MM.1S (cell line): ENCODE data around the gene STX16.

Experiments
- DNase-seq: peaks from one replicate; pipeline ENCODE4 v3.0.0-alpha.2; 2015
- H2AFZ ChIP-seq: fragments of 300-600 bp; sonication (generic); 2 replicates; pipeline ENCODE4 v1.6.0; 2016; ENCODE audit warnings: antibody characterized with exemption, low read length
- H3F3A ChIP-seq: fragments of 300-600 bp; sonication (generic); 2 replicates; pipeline ENCODE4 v1.6.1; 2016; ENCODE audit warnings: mild to moderate bottlenecking, antibody characterized with exemption, low read length, moderate library complexity, mixed read lengths; ENCODE audit not compliant: insufficient read depth
- H3K27ac ChIP-seq: fragments of 300-600 bp; sonication (generic); 2 replicates; pipeline ENCODE4 v1.5.1; 2016; ENCODE audit warnings: mild to moderate bottlenecking, low read length
- H3K27me3 ChIP-seq: fragments of 300-600 bp; sonication (generic); replicated peaks from 2 replicates; pipeline ENCODE4 v1.6.0; 2016; ENCODE audit warnings: low read length; ENCODE audit not compliant: insufficient read depth
- H3K36me3 ChIP-seq: fragments of 300-600 bp; sonication (generic); replicated peaks from 2 replicates; pipeline ENCODE4 v1.6.1; 2016; ENCODE audit warnings: mild to moderate bottlenecking, low read length, mixed read lengths; ENCODE audit not compliant: insufficient read depth
- H3K4me1 ChIP-seq: fragments of 300-600 bp; sonication (generic); 2 replicates; pipeline ENCODE4 v1.6.1; 2016; ENCODE audit warnings: low read length, mixed read lengths
- H3K4me2 ChIP-seq: fragments of 300-600 bp; sonication (generic); 2 replicates; pipeline ENCODE4 v1.6.0; 2016; ENCODE audit warnings: low read depth, low read length
- H3K4me3 ChIP-seq: fragments of 300-600 bp; sonication (generic); 2 replicates; pipeline ENCODE4 v1.5.1; 2016; ENCODE audit warnings: low read length, mixed read lengths
- H3K79me2 ChIP-seq: fragments of 300-600 bp; sonication (generic); 2 replicates; pipeline ENCODE4 v1.6.1; 2016; ENCODE audit warnings: mixed run types, low read length, mixed read lengths
- H3K9ac ChIP-seq: fragments of 300-600 bp; sonication (generic); 2 replicates; pipeline ENCODE4 v1.6.1; 2016; ENCODE audit warnings: low read length, mixed read lengths
- H3K9me2 ChIP-seq: fragments of 300-600 bp; sonication (generic); replicated peaks from 2 replicates; pipeline ENCODE4 v1.6.1; 2016; ENCODE audit warnings: mild to moderate bottlenecking, low read length, mixed read lengths; ENCODE audit not compliant: insufficient read depth
- H3K9me3 ChIP-seq: fragments of 300-600 bp; sonication (generic); replicated peaks from 2 replicates; pipeline ENCODE4 v1.6.1; 2016; ENCODE audit warnings: mild to moderate bottlenecking, low read length, mixed read lengths; ENCODE audit not compliant: insufficient read depth
- H4K20me1 ChIP-seq: fragments of 300-600 bp; sonication (generic); 2 replicates; pipeline ENCODE4 v1.6.1; 2016; ENCODE audit warnings: mild to moderate bottlenecking, low read length, moderate library complexity, mixed read lengths; ENCODE audit not compliant: insufficient read depth
- CTCF ChIP-seq: fragments of 300-600 bp; sonication (generic); IDR thresholded peaks from 2 replicates; pipeline ENCODE4 v1.5.1; 2016; ENCODE audit warnings: antibody characterized with exemption, low read length, mixed read lengths
- EZH2 ChIP-seq: fragments of 300-600 bp; sonication (generic); optimal IDR thresholded peaks from 2 replicates; pipeline ENCODE3; 2017; ENCODE audit warnings: low read depth, mild to moderate bottlenecking, antibody characterized with exemption, low read length, mixed read lengths
- EZH2phosphoT487 ChIP-seq: fragments of 300-600 bp; sonication (generic); IDR thresholded peaks from 2 replicates; pipeline ENCODE4 v1.6.1; 2018; ENCODE audit warnings: antibody characterized with exemption, low read length

The STX16 gene

DNA sequence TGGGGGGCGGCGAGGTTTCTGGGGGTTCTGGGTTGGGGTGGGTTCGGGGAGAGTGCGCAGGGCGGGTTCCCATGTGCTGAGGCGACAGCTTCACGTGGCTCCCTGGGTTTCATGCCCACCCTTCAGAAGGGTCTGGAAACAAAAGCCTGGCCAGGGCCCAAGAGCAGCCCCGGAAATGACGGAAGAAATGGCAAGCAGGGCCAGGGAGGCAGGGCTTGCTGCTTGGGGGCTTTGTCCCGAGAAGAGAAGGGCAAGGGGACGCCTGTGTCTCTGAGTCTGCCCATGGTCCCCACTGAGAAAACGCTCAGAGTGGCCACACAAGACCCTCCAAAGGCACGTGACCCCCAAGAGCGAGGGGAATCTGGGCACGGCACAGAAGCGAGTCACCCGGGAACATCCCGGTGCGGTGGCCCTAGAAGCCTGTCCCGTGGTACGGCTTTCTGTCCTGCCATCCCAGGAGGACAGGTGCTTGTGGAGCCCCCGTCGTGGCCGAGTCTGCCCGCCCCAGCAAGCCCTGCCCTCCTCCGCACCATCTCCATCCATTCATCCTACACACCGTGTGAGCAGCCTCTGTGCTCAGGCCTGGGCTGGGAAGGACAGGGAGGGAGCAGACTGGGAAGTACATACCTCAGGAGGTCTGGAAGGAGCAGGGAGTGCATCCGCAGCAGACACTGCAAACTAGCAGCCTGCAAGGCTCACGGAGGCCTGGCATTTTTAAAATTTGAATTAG lies 50.5 kb downstream of the STX16 start:
- no peak overlapping the region for H3K4me2 ChIP-seq
- no peak overlapping the region for H3K4me3 ChIP-seq
- no peak overlapping the region for H2AFZ ChIP-seq
- no peak overlapping the region for H3K9ac ChIP-seq
- H3K9me2 ChIP-seq, result no peaks in the 10 kb centered on the region
- no peak for DNase-seq
- no peaks in the 10 kb centered on the region for H3F3A ChIP-seq
- no peaks in the 10 kb centered on the region for H3K9me3 ChIP-seq
- H4K20me1 ChIP-seq, result no peaks in the 10 kb centered on the region
- H3K36me3 ChIP-seq, result no peaks in the 10 kb centered on the region
- no peaks in the 10 kb centered on the region for H3K27me3 ChIP-seq
- no peak for TF ChIP-seq EZH2
- TF ChIP-seq CTCF, result no peak
- TF ChIP-seq EZH2phosphoT487, result no peak
- no peaks in the 10 kb centered on the region for H3K4me1 ChIP-seq
- H3K27ac ChIP-seq, result no peak overlapping the region
- no peaks in the 10 kb centered on the region for H3K79me2 ChIP-seq

- Histone ChIP-seq H3K9me3 (no peaks in the 10 kb centered on the region), H2AFZ (no peak overlapping the region), H3K4me3 (no peak overlapping the region), H3K4me2 (no peak overlapping the region), H4K20me1 (no peaks in the 10 kb centered on the region), H3K9me2 (no peaks in the 10 kb centered on the region), H3K79me2 (no peaks in the 10 kb centered on the region), H3F3A (no peaks in the 10 kb centered on the region), H3K4me1 (no peaks in the 10 kb centered on the region), H3K9ac (no peak overlapping the region), H3K27ac (no peak overlapping the region), H3K36me3 (no peaks in the 10 kb centered on the region), H3K27me3 (no peaks in the 10 kb centered on the region)
- no peak for TF ChIP-seq EZH2phosphoT487
- TF ChIP-seq EZH2, result no peak
- TF ChIP-seq CTCF, result no peak
- DNase-seq, result no peak
Measured at GRCh38 chr20:58702161-58702510, 51.1 kb downstream of the STX16 start.

- Histone ChIP-seq H3F3A (no peaks in the 10 kb centered on the region), H3K9ac (no peak overlapping the region), H3K36me3 (no peaks in the 10 kb centered on the region), H3K27ac (no peak overlapping the region), H2AFZ (no peak overlapping the region), H3K9me3 (no peaks in the 10 kb centered on the region), H4K20me1 (no peaks in the 10 kb centered on the region), H3K4me3 (no peak overlapping the region), H3K4me1 (no peaks in the 10 kb centered on the region), H3K27me3 (no peaks in the 10 kb centered on the region), H3K4me2 (no peak overlapping the region), H3K79me2 (no peaks in the 10 kb centered on the region), H3K9me2 (no peaks in the 10 kb centered on the region)
- no peak for DNase-seq
- TF ChIP-seq EZH2phosphoT487 (no peak), CTCF (peak; percentile 33), EZH2 (no peak)
Measured at GRCh38 chr20:58702859-58703648, 52.0 kb downstream of the STX16 start.
